Prostate gland (tissue), 2 donors: ENCODE results near the gene KCNT2. TPM values are rescaled to one million over a fixed set of nuclear protein-coding genes. Genes with fewer than 3 reads are reported as not detected.
"Not testable (repeated sequence)": the region's sequence is repeated elsewhere in the genome, so short reads cannot be mapped to it uniquely, and the experiment has no call there.

ENCODE experiments used
- DNase-seq: peaks from one replicate; pipeline ENCODE4 v3.0.0-alpha.2; 2019; ENCODE audit warnings: low spot score
- H3K27ac ChIP-seq, 2 donors: fragments of 200-600 bp; sonication (generic); 2 replicates each; pipeline ENCODE4 v1.5.1; 2017 to 2019
- H3K27me3 ChIP-seq: fragments of 200-600 bp; sonication (generic); replicated peaks from 2 replicates; pipeline ENCODE4 v1.5.1; 2019; ENCODE audit not compliant: insufficient read depth
- H3K36me3 ChIP-seq, 2 donors: fragments of 200-600 bp; sonication (generic); 1 replicate in 1 of 2; 2 replicates in 1 of 2; pipeline versions ENCODE4 v1.5.1 to v1.8.1; 2017 to 2019
- H3K4me1 ChIP-seq: fragments of 200-600 bp; sonication (generic); replicated peaks from 2 replicates; pipeline ENCODE4 v1.5.1; 2019
- H3K4me3 ChIP-seq, 2 donors: fragments of 200-600 bp; sonication (generic); 2 replicates each; pipeline ENCODE4 v1.5.1; 2017 to 2019
- H3K9me3 ChIP-seq: fragments of 200-600 bp; sonication (generic); 2 replicates; pipeline ENCODE4 v1.5.1; 2017
- POLR2A ChIP-seq: fragments of 450-650 bp; IDR thresholded peaks from one replicate; pipeline ENCODE4 v1.6.1; 2016; ENCODE audit warnings: antibody characterized with exemption, mild to moderate bottlenecking
- POLR2AphosphoS5 ChIP-seq: sonication (generic); formaldehyde crosslinking; IDR thresholded peaks from one replicate; pipeline ENCODE4 v1.6.1; 2017; ENCODE audit warnings: antibody characterized with exemption
- whole genome bisulfite sequencing: methylation state at CpG from one replicate; pipeline ENCODE4 v1.1.5; 2018; 5-methylcytosine and 5-hydroxymethylcytosine counted together
- intact Hi-C: fragments of 100-400 bp; cut with DNase I; formaldehyde crosslinking; loops from one replicate; pipeline ENCODE4 v1.14.2; 2022
- total RNA-seq, 2 donors: library from RNA; depleted of rRNA; stranded (reverse); fragments of >200 nt; gene quantifications; one replicate each; pipeline ENCODE4 v1.1.0, GENCODE V29; 2016
- TF ChIP-seq, protein P1 (sequence below), 4 experiments: fragments of 200-600 bp in 2 of 4; fragments of 450-650 bp in 2 of 4; sonication (generic) in 2 of 4; IDR thresholded peaks; 1 replicate in 3 of 4; 2 replicates in 1 of 4; pipeline ENCODE4 v1.5.1; 2016 to 2019; ENCODE audit warnings: antibody characterized with exemption in 4 of 4, mild to moderate bottlenecking in 2 of 4, moderate library complexity in 2 of 4

The KCNT2 gene
- total RNA-seq, 2 donors from 2014 or later: 1.2 to 1.9 TPM

GRCh38 chr1:196527919-196528318 is 80.3 kb downstream of the KCNT2 start:
- no peaks in the 10 kb centered on the region for H3K36me3 ChIP-seq
- H3K9me3 ChIP-seq: no peaks in the 10 kb centered on the region
- no peak for TF ChIP-seq POLR2AphosphoS5
- no peak for TF ChIP-seq POLR2A
- TF ChIP-seq, protein P1, sequence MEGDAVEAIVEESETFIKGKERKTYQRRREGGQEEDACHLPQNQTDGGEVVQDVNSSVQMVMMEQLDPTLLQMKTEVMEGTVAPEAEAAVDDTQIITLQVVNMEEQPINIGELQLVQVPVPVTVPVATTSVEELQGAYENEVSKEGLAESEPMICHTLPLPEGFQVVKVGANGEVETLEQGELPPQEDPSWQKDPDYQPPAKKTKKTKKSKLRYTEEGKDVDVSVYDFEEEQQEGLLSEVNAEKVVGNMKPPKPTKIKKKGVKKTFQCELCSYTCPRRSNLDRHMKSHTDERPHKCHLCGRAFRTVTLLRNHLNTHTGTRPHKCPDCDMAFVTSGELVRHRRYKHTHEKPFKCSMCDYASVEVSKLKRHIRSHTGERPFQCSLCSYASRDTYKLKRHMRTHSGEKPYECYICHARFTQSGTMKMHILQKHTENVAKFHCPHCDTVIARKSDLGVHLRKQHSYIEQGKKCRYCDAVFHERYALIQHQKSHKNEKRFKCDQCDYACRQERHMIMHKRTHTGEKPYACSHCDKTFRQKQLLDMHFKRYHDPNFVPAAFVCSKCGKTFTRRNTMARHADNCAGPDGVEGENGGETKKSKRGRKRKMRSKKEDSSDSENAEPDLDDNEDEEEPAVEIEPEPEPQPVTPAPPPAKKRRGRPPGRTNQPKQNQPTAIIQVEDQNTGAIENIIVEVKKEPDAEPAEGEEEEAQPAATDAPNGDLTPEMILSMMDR (IDR thresholded peaks at IDR 0.05): no peak
- H3K27me3 ChIP-seq: no peaks in the 10 kb centered on the region
- H3K4me3 ChIP-seq: no peak overlapping the region
- intact Hi-C loops: no loop called here
- DNase-seq: no peak
- 52% methylated on average over 2 of the region's 2 CpGs for WGBS
- no peak overlapping the region for H3K27ac ChIP-seq
- H3K4me1 ChIP-seq: no peaks in the 10 kb centered on the region

DNA sequence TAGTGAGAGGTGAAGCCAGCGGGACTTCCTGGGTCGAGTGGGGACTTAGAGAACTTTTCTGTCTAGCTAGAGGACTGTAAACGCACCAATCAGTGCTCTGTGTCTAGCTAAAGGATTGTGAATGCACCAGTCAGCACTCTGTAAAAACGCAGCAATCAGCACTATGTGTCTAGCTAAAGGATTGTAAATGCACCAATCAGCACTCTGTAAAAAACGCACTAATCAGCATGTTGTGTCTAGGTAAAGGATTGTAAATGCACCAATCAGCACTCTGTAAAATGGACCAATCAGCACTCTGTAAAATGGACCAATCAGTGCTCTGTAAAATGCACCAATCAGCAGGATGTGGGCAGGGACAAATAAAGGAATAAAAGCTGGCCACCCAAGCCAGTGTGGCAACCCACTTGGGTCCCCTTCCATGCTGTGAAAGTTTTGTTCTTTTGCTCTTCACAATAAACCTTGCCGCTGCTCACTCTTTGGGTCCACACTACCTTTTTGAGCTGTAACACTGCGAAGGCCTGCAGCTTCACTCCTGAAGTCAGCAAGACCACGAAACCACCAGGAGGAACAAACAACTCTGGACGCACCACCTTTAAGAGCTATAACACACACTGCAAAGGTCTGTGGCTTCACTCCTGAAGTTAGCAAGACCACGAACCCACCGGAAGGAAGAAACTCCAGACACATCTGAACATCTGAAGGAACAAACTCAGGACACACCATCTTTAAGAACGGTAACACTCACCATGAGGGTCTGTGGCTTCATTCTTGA is 85.5 kb downstream of the KCNT2 start:
- 92% methylated on average over 12 of the region's 12 CpGs for WGBS
- DNase-seq, H3K4me3 ChIP-seq, H3K27me3 ChIP-seq, H3K9me3 ChIP-seq, H3K36me3 ChIP-seq, intact Hi-C loops, H3K27ac ChIP-seq, H3K4me1 ChIP-seq: not testable (repeated sequence)

- Histone ChIP-seq H3K36me3 (no peaks in the 10 kb centered on the region), H3K4me3 (no peak overlapping the region), H3K27ac (no peak overlapping the region), H3K9me3 (no peaks in the 10 kb centered on the region), H3K4me1 (no peaks in the 10 kb centered on the region), H3K27me3 (no peaks in the 10 kb centered on the region)
- intact Hi-C loops: no loop called here
- TF ChIP-seq, protein P1 (IDR thresholded peaks at IDR 0.05): no peak
- TF ChIP-seq POLR2A (no peak), POLR2AphosphoS5 (no peak)
- no peak for DNase-seq
These were observed 91.0 kb downstream of the KCNT2 start for GRCh38 chr1:196517193-196517592.

DNA sequence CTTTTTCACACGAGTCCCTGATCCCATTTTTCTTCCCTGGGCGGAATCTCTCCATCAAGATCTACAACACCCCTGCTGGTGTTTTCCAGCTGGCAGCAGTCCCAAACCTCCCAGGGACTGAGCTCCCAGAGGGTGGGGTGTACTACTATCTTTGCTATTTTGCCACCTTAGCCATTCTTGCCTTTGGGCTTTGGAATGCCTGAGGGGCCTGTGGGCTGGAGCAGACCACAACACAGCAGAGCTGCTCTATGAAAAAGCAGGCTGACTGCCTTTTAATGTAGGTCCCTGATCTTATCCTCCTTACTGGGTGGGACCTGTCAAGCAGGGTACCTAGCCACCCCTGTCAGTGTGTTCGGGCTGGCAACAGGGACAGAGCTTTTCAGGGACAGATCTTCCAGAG is 91.9 kb downstream of the KCNT2 start:
- TF ChIP-seq POLR2AphosphoS5: no peak
- TF ChIP-seq, protein P1 (IDR thresholded peaks at IDR 0.05): no peak

DNA sequence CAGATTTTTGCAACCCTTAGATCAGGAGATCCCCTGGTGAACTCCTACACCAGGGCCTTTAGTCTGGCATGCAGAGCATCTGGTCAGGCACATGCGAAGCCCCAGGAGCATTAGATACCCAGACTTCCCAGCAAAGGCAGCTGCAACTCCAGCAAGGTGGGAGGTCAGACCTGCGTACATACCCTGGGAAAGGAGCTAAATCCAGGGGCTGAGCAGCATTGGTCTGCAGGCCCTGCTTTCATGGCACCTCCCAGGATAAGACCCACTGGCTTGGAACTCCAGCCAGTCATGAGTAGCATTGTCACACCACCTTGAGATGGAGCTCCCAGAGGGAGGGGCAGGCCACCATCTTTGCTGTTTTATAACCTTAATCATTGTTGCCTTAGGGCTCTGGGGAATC is 92.3 kb downstream of the KCNT2 start:
- Histone ChIP-seq H3K9me3 (no peaks in the 10 kb centered on the region), H3K4me1 (no peaks in the 10 kb centered on the region), H3K27ac (no peak overlapping the region), H3K4me3 (no peak overlapping the region), H3K36me3 (no peaks in the 10 kb centered on the region), H3K27me3 (no peaks in the 10 kb centered on the region)
- WGBS: 80% methylated on average over 2 of the region's 2 CpGs
- TF ChIP-seq, protein P1 (IDR thresholded peaks at IDR 0.05): no peak
- TF ChIP-seq POLR2A (no peak), POLR2AphosphoS5 (no peak)
- intact Hi-C loops: no loop called here
- DNase-seq: no peak

More for the DNA sequence above, 91.9 kb downstream of the KCNT2 start:
- Histone ChIP-seq H3K4me1 (no peaks in the 10 kb centered on the region), H3K27me3 (no peaks in the 10 kb centered on the region), H3K9me3 (no peaks in the 10 kb centered on the region), H3K4me3 (no peak overlapping the region), H3K36me3 (no peaks in the 10 kb centered on the region), H3K27ac (no peak overlapping the region)
- WGBS: 53% methylated on average over 3 of the region's 3 CpGs
- no peak for DNase-seq
- intact Hi-C loops: no loop called here
